Activated CD8-positive, alpha-beta memory T cell treated with anti-CD3 and anti-CD28 coated beads for 24 hours (primary cell): Measurements from ENCODE around the gene MCC.

Experiments
- DNase-seq: peaks from one replicate; pipeline ENCODE4 v3.0.0-alpha.2; 2020

Gene MCC

DNA sequence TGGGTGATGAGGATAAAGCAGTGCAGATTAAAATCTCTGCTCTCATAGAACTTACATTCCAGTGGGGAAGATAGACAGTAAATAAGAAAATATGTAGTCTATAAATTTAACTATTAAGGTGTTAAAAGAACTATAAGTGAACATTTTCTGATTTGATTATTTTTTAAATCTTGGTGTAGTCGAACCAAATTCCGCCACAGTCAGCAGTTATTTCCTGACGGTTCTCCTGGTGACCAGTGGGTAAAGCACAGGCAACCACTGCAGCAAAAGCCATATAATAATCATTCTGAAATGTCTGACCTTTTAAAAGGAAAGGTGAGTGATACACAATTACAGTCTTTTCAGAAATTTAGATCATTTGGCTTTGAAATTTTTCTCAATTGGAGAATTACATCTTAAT, 484.5 kb downstream of the MCC start:
- no peak for DNase-seq

DNA sequence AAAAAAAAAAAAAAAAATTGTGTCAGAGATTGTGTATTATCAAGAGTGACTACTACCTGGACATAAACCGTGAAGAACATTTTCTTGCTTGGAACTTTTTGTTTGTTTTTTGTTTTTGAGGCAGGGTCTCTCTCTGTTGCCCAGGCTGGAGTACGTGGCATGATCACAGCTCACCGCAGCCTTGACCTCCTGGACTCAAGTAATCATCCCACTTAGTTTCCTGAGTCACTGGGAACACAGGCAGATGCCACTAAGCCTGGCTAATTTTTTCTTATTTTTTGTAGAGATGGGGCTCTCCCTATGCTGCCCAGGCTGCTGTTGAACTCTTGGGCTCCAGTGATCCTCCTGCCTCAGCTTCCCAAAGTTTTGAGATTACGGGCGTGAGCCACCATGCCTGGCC, 485.8 kb downstream of the MCC start:
- DNase-seq = no peak

DNA sequence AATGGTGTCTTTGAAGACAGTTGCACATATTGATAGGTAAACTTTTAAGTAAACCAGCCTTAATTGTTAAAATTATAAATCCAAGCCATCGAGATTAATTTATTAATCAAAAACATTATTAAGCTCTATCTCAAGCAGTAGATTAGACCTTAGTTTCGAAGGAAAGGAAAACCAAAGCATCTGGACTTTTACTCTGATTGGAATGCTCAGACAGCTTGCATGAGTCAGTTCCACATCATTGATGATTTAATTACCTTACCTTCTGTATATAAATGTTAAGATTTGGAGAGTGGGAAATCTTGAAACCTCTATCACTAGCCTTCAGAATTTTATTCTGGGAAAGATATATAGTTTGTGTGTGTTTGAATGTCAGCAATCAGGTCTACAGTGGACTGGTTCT, 487.8 kb downstream of the MCC start:
- DNase-seq = no peak

DNA sequence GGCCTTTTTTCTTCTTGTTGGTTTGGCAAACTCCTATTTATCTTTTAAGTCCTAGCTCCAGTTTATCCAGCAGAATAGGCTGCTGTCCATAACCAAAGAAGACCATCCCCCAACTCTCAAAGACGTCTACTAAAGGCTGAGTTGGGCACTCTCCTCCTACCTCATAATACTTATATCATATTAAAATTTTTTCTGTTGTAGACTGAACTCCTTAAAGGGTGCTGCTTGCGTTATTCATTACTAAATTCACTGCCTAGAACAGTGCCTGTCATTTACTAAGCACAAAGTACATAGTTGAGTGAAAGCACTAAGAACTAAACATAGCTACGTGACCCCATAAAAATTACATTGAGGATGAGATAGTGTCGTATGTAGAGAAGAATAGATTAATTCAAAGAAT, 490.0 kb downstream of the MCC start:
- DNase-seq = no peak

DNA sequence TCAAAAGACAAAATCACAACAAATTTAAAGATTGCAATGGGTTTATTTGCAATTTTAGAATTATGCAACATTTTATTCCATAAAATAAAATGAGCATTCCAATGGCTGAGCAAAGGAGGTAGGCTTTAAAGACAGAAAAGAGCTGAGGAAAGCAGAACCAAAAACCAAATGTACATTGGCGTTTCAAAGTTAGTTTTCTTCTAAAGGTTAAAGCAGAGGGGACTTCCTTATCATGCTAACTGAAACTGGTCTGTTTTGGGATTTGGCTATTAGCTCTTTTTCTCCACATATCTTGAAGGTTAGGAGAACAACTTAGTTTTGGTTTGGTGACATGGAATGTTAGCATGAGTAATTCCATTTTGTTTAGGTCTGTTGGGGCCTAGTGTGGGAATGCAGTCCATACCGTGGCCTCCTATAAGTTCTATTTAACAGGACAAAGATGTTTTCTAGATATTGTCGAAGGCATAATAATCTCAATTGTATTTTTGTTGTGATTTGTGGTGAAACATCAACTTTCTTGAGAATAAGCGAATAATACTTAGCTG, 491.4 kb downstream of the MCC start:
- no peak for DNase-seq

DNA sequence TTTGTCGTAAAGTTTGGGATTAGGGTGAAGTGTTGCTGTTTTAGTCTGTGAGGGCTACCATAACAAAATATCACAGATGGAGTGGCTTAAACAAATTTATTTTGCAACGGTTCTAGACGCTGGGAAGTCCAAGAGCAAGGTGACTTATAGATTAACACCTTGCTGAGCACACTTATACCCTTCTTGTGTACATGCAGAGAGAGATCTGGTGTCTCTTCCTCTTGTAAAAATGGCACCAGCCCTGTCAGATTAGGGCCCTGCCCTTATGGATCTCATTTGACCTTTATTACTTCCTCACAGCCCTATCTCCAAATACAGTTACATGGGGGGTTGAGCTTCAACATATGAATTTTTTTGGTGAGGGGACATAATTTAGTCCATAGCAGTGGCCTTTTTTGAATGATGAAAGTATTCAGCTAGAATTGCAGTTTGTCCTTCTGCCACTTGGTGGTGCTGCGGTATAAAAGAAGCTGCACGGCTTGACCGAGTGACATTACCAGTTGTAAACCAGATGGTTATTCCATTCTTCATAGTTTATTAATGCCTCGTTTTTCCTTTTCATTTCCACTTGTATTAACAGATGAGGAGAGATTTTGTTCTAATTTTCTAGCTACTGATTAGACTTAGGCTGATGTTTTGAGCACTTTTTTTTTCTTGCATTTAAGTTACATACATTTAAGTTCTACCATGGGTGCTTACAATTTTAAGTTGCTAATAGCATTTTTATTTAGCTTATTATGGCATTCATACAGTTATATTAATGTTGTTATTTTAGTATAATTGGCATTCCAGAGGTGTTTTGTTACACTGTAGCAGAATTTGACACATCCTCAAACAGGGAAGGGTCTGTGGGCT, 492.3 kb downstream of the MCC start:
- DNase-seq = peak; percentile 90

DNA sequence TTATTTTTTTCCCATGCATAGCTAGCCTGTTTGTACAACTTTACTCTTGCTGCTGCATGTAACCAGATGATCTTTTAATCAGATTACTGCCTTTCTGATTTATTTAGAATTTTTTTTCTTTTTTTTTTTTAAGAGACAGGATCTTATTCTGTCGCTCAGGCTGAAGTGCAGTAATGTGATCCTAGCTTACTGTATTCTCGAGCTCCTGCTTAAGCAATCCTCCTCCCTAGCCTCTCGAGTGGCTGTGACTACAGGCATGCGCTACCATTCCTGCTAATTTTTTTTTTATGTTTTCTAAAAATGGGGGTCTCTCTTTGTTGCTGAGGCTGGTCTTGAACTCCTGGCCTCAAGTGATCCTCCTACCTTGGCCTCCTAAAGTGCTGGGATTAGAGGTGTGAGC, 502.0 kb downstream of the MCC start:
- DNase-seq = no peak

DNA sequence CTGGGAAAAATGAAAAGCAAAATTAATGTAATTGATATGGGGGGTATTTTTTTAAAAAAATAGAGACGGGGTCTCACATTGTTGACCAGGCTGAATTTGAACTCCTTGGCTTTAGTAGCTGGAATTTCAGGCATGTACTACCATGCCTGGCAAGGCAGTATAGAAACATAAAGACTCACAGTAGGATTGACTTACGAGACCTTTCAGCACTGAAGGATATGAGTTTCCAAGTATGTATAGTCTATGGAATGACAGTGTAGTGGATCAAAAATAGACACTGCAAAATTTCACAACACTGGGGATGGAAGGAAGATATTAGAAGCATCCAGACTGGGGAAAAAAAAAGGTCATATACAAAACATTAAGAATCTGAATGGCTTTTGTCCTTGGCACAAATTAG, 504.9 kb downstream of the MCC start:
- no peak for DNase-seq

DNA sequence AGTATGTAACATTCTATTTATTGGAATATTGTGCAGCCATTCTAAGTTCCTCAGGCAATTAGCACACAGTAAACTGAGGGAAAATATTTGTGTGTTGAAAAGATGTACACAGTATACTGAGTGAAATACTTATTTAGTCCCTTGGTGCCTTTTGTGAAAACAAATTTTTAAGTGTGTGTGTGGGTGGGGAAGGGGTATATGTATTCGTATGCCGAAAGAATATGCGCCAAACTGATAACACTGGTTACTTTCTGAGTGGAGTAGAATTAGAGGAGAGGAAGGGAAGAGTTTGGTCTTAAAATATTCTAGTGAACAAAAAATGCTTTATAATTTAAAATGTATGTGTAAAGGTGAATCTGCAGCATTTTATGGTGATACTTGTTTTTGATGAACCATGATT, 508.5 kb downstream of the MCC start:
- no peak for DNase-seq

DNA sequence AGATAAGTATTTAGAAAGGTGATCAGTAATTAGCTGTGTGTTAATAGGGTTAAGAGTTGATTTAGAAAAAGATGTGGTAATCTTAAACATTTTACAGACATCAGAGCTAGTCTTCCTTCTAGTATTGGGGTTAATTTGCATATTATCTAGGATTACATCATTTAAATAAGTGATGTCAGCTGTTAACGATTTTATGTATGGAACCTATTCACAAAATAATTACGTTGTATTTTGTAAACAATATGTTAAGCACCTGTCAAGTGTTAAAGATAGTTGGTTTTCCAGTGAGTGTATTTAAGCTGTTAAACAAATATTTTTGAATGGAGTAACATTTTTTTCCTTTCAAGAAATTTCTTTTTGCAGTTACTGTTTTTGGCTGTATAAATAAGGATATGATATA, 509.4 kb downstream of the MCC start:
- DNase-seq = no peak

DNA sequence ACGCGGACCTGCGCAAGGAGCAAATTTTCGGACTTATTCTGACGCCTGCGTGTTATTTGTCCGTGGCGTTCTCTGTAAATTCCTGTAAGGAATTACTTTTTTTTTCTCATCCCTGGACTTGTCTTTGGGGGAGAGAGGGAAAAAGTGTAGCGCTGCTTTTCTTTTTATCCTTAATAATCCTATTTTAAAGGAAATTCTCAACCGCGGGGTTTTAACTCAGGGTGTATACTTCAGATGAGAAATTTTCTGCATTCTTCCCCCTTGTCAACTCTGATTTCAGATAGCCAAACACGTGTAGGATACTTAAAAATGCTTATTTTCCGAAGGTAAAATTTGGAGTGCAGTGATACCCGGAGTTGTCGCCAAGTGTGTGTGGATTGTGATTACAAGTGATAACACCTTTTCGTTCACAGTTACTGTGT, 510.8 kb downstream of the MCC start:
- no peak for DNase-seq

DNA sequence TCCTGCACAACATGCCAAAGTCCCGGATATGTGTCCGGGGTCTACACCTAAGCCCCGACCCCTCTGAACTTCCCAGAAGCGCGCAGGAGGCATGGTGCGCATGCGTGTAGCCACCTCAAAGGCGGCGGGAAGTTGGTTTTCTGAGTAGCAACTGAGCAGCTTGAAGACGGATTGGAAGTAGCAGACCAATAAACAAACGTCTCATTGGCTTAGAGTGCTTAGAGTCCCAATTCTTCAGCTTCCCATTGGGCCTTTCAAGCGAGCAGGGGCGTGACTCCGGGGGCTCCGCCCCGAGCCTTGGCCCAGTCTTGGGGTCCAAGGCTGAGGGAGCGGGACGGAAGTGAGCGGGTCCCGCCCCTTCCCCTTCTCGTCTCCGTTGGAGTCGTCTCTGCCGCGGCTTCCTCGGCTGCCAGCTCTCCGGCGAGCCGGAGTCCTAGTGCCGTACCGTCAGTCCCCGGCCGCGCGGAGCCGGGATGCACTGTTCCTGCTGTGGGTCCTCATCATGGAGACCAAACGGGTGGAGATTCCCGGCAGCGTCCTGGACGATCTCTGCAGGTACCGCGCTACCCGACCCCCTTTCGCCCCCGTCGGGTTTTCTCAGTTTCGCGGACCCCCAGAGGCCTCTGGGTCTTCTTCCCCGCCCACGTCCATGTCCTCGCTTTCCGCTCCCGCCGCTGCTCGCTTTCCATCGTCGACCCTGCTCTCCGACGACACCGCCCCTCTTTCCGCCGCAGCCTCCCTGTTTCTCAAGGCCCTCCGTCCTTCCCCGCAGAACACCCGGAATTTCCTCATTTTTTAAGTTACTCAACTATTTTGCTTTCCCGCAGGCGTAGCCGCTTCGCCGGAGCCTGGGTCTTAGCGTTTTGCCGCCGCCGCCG, 511.6 kb downstream of the MCC start, which contains the start of gene DCP2:
TSS of gene DCP2 (plus strand) at position 367 of the 878 bp plus-strand sequence. CDS start at position 503, 136 bp downstream.
- DNase-seq = peak; percentile 95

DNA sequence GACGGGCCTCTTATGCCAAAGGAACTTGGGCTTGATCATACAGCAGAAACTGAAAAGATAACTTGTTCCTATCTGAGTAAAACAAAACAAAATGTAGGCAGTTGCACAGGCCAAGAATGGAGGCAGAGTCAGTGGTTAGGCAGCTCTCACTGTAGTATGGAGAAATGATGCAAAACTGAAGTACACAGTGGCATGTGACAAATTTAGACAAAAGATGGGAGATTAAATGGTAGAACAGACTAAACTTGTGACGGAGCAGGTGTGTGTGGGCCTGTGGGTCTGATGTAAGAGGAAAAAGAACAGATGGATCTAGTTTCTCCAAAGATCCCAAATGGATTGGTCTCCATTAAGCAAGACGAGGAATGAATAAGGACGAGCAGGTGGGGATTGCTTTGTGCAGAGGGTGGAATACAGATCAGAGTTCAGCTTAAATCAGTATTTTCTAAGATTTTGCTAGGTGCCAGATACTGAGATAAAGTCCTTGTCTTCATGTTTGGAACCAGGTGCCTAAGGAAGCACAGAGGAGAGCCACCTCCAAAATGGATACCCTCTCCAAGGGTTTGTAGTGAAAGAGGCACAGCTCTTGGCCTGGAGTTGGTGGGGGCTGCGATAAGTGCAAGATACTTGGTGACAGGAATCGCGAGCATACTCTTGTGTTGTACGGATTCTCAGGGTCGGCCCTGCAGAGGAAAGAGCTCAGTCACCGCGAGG, 512.4 kb downstream of the MCC start:
- no peak for DNase-seq

DNA sequence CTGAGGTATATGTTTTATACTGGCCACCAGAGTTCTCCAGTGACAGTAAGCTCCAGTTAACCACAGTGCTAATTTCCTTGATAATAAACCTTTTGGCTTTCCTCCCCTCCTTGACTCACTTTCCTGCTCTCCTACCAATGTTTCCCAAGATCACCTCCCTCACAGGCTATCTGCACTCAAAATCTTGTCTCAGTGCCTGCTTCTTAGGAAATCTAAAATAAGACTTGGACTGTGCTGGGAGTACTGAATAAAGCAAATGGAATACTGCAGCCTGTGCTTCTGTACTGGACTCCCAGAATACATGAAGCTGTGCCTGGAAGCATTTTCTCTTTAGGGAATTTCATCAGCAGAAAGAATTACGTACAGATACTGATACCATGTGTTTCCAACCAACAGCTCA, 513.4 kb downstream of the MCC start:
- no peak for DNase-seq

DNA sequence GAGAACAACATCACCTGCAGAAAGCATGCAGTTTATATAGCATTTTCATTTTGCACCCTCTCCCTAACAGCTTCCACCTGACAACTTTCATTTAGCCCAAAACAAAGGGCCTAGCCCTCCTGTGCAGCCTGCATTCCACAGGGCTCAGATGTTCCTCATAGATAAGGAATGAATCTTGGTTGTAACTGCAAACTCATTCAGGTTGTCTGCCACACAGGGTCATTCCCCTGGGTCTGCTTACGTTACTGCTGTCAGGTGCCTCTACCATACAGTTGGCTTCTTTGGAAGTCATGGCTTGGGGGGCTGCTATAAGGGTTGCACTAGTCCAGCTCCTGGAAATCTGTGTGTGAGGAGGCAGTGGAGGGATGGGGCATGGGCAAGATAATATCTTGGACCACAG, 514.3 kb downstream of the MCC start:
- no peak for DNase-seq

DNA sequence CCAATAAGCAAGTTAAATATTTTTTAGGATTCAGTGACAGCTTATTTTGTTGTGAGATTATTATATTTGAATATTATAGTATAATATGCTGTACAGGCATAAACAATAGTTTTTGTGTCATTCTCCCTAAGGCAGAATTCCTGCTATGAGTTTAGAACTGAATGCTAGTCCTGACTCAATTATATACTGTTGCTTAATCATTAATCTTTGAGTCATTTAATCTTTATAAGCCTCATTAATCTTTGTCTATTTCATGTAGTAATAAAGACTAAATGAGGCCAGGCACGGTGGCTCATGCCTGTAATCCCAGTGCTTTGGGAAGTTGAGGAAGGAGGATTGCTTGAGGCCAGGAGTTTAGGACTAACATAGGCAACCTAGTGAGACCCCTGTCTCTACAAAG, 515.2 kb downstream of the MCC start:
- DNase-seq = no peak
